Prostate gland (tissue), 2 donors: Measurements from ENCODE around the gene ATXN10.

Experiments
- CTCF ChIP-seq, 4 experiments: fragments of 200-600 bp in 2 of 4; fragments of 450-650 bp in 2 of 4; sonication (generic) in 2 of 4; IDR thresholded peaks; 1 replicate in 3 of 4; 2 replicates in 1 of 4; pipeline ENCODE4 v1.5.1; 2016 to 2019; ENCODE audit warnings: antibody characterized with exemption in 4 of 4, mild to moderate bottlenecking in 2 of 4, moderate library complexity in 2 of 4
- POLR2A ChIP-seq: fragments of 450-650 bp; IDR thresholded peaks from one replicate; pipeline ENCODE4 v1.6.1; 2016; ENCODE audit warnings: antibody characterized with exemption, mild to moderate bottlenecking
- POLR2AphosphoS5 ChIP-seq: sonication (generic); formaldehyde crosslinking; IDR thresholded peaks from one replicate; pipeline ENCODE4 v1.6.1; 2017; ENCODE audit warnings: antibody characterized with exemption

GRCh38 chr22:45819305-45819704 lies 147.7 kb downstream of the ATXN10 start:
- TF ChIP-seq CTCF (IDR thresholded peaks at IDR 0.05) (no peak), POLR2AphosphoS5 (no peak), POLR2A (no peak)
